H9 (cell line): ENCODE results near the gene UBN2. TPM values are rescaled to one million over a fixed set of nuclear protein-coding genes. Genes with fewer than 3 reads are reported as not detected.
"Not testable (repeated sequence)": the region's sequence is repeated elsewhere in the genome, so short reads cannot be mapped to it uniquely, and the experiment has no call there.

ENCODE experiments used
- DNase-seq: peaks from one replicate; pipeline ENCODE4 v3.0.0-alpha.2; 2017
- H2AFZ ChIP-seq: one replicate; pipeline ENCODE4 v1.6.1; 2013; ENCODE audit warnings: mild to moderate bottlenecking, low read length, control low read depth, moderate library complexity
- H2AK5ac ChIP-seq: 2 replicates; pipeline ENCODE4 v1.6.1; 2013; ENCODE audit warnings: low read length, control low read depth, mixed read lengths; ENCODE audit not compliant: insufficient read length
- H2BK120ac ChIP-seq: one replicate; pipeline ENCODE4 v1.6.1; 2013; ENCODE audit warnings: low read depth, mild to moderate bottlenecking, low read length, control low read depth, inconsistent platforms; ENCODE audit not compliant: poor library complexity, severe bottlenecking
- H2BK12ac ChIP-seq: 2 replicates; pipeline ENCODE4 v1.6.1; 2013; ENCODE audit warnings: low read length, control low read depth, mixed read lengths, low read depth; ENCODE audit not compliant: insufficient read length
- H2BK15ac ChIP-seq: 2 replicates; pipeline ENCODE4 v1.6.1; 2013; ENCODE audit warnings: low read depth, low read length, control low read depth
- H2BK20ac ChIP-seq: one replicate; pipeline ENCODE4 v1.6.1; 2013; ENCODE audit warnings: low read depth, mild to moderate bottlenecking, low read length, control low read depth, inconsistent platforms; ENCODE audit not compliant: poor library complexity, severe bottlenecking
- H2BK5ac ChIP-seq: 2 replicates; pipeline ENCODE4 v1.6.1; 2013; ENCODE audit warnings: low read length, control low read depth, mixed read lengths; ENCODE audit not compliant: insufficient read length
- H3K14ac ChIP-seq: 2 replicates; pipeline ENCODE4 v1.6.1; 2013; ENCODE audit warnings: low read length, control low read depth; ENCODE audit not compliant: insufficient read depth
- H3K18ac ChIP-seq: 2 replicates; pipeline ENCODE4 v1.6.1; 2013; ENCODE audit warnings: low read depth, mild to moderate bottlenecking, mixed read lengths, low read length, control low read depth; ENCODE audit not compliant: insufficient read length
- H3K23ac ChIP-seq: 2 replicates; pipeline ENCODE4 v1.6.1; 2013; ENCODE audit warnings: low read length, control low read depth, mixed read lengths, low read depth; ENCODE audit not compliant: insufficient read length
- H3K23me2 ChIP-seq: 2 replicates; pipeline ENCODE4 v1.6.1; 2013; ENCODE audit warnings: low read depth, mild to moderate bottlenecking, mixed read lengths, low read length, control low read depth; ENCODE audit not compliant: insufficient read length, poor library complexity, severe bottlenecking
- H3K27ac ChIP-seq: 2 replicates; pipeline ENCODE4 v1.5.1; 2013; ENCODE audit warnings: low read length, control low read depth, mixed read lengths, low read depth; ENCODE audit not compliant: insufficient read length
- H3K27me3 ChIP-seq: 2 replicates; pipeline ENCODE4 v1.6.1; 2013; ENCODE audit warnings: low read length, control low read depth, inconsistent platforms; ENCODE audit not compliant: insufficient read depth
- H3K4ac ChIP-seq: 2 replicates; pipeline ENCODE4 v1.6.1; 2013; ENCODE audit warnings: low read depth, mild to moderate bottlenecking, control low read depth, inconsistent platforms, low read length, moderate library complexity
- H3K4me1 ChIP-seq: 2 replicates; pipeline ENCODE4 v1.6.1; 2013; ENCODE audit warnings: low read length, control low read depth, inconsistent platforms; ENCODE audit not compliant: insufficient read depth
- H3K4me2 ChIP-seq: 2 replicates; pipeline ENCODE4 v1.6.1; 2013; ENCODE audit warnings: low read length, control low read depth, mixed read lengths; ENCODE audit not compliant: insufficient read length, insufficient read depth
- H3K56ac ChIP-seq: 2 replicates; pipeline ENCODE4 v1.6.1; 2013; ENCODE audit warnings: low read depth, mild to moderate bottlenecking, mixed read lengths, low read length, control low read depth; ENCODE audit not compliant: insufficient read length
- H3K79me1 ChIP-seq: 2 replicates; pipeline ENCODE4 v1.6.1; 2013; ENCODE audit warnings: low read depth, mild to moderate bottlenecking, moderate library complexity, low read length, control low read depth, inconsistent platforms; ENCODE audit not compliant: insufficient read depth, poor library complexity, severe bottlenecking
- H3K79me2 ChIP-seq: 2 replicates; pipeline ENCODE4 v1.6.1; 2013; ENCODE audit warnings: low read length, control low read depth, inconsistent platforms; ENCODE audit not compliant: insufficient read depth
- H3K9ac ChIP-seq: 2 replicates; pipeline ENCODE4 v1.6.1; 2013; ENCODE audit warnings: low read length, control low read depth, mixed read lengths; ENCODE audit not compliant: insufficient read length; ENCODE audit errors: extremely low read depth
- H3K9me3 ChIP-seq: one replicate; pipeline ENCODE4 v1.6.1; 2013; ENCODE audit warnings: low read depth, low read length, inconsistent platforms; ENCODE audit not compliant: control insufficient read depth
- H3T11ph ChIP-seq: one replicate; pipeline ENCODE4 v1.6.1; 2013; ENCODE audit warnings: mild to moderate bottlenecking, low read length, control low read depth, inconsistent platforms
- H4K20me1 ChIP-seq: one replicate; pipeline ENCODE4 v1.6.1; 2013; ENCODE audit not compliant: control insufficient read depth, insufficient read length, insufficient read depth
- H4K5ac ChIP-seq: 2 replicates; pipeline ENCODE4 v1.6.1; 2013; ENCODE audit warnings: low read depth, mild to moderate bottlenecking, mixed read lengths, low read length, control low read depth; ENCODE audit not compliant: insufficient read length
- H4K8ac ChIP-seq: replicated peaks from 2 replicates; pipeline ENCODE4 v1.6.1; 2013; ENCODE audit warnings: low read length, control low read depth, mixed read lengths, low read depth; ENCODE audit not compliant: insufficient read length
- H4K91ac ChIP-seq: 2 replicates; pipeline ENCODE4 v1.6.1; 2013; ENCODE audit warnings: low read depth, mild to moderate bottlenecking, moderate library complexity, mixed read lengths, low read length, control low read depth; ENCODE audit not compliant: insufficient read length
- H3K27ac Mint-ChIP-seq, 3 experiments: 2 replicates in 2 of 3; 3 replicates in 1 of 3; pipeline ENCODE4 v1.8.0; 2020 to 2021; ENCODE audit warnings: mixed read lengths in 3 of 3, mild to moderate bottlenecking in 1 of 3, moderate library complexity in 1 of 3
- H3K27me3 Mint-ChIP-seq: 2 replicates; pipeline ENCODE4 v1.8.0; 2021; ENCODE audit warnings: low read depth, mild to moderate bottlenecking, moderate library complexity, mixed read lengths
- H3K36me3 Mint-ChIP-seq, 3 experiments: 2 replicates in 2 of 3; 3 replicates in 1 of 3; pipeline ENCODE4 v1.8.0; 2020 to 2021; ENCODE audit warnings: low read depth in 3 of 3, mixed read lengths in 3 of 3; ENCODE audit not compliant: insufficient read depth in 1 of 3
- H3K4me1 Mint-ChIP-seq, 2 experiments: 2 replicates each; pipeline ENCODE4 v1.8.0; 2020; ENCODE audit warnings: mixed read lengths in 2 of 2
- H3K4me3 Mint-ChIP-seq, 2 experiments: 2 replicates in 1 of 2; 3 replicates in 1 of 2; pipeline ENCODE4 v1.8.0; 2020 to 2021; ENCODE audit warnings: mild to moderate bottlenecking in 2 of 2, mixed read lengths in 2 of 2, moderate library complexity in 1 of 2
- H3K9me3 Mint-ChIP-seq, 2 experiments: 2 replicates in 1 of 2; 3 replicates in 1 of 2; pipeline ENCODE4 v1.8.0; 2020; ENCODE audit warnings: mild to moderate bottlenecking in 2 of 2, mixed read lengths in 2 of 2, moderate library complexity in 1 of 2
- WGBS: extraction: QIAGEN DNeasy Blood & Tissue Kit; methylation state at CpG from one replicate; pipeline ENCODE4 v1.1.7; 2013; ENCODE audit warnings: missing lambda C conversion rate, low lambda C conversion rate, mixed read lengths; ENCODE audit not compliant: insufficient read length; ENCODE audit errors: extremely low coverage; 5-methylcytosine and 5-hydroxymethylcytosine counted together
- total RNA-seq: library from RNA; stranded (reverse); gene quantifications from 2 replicates; pipeline ENCODE4 v1.2.1, GENCODE V29; 2021

The UBN2 gene
- total RNA-seq, 1 experiment from 2014 or later = 27.6 TPM

DNA sequence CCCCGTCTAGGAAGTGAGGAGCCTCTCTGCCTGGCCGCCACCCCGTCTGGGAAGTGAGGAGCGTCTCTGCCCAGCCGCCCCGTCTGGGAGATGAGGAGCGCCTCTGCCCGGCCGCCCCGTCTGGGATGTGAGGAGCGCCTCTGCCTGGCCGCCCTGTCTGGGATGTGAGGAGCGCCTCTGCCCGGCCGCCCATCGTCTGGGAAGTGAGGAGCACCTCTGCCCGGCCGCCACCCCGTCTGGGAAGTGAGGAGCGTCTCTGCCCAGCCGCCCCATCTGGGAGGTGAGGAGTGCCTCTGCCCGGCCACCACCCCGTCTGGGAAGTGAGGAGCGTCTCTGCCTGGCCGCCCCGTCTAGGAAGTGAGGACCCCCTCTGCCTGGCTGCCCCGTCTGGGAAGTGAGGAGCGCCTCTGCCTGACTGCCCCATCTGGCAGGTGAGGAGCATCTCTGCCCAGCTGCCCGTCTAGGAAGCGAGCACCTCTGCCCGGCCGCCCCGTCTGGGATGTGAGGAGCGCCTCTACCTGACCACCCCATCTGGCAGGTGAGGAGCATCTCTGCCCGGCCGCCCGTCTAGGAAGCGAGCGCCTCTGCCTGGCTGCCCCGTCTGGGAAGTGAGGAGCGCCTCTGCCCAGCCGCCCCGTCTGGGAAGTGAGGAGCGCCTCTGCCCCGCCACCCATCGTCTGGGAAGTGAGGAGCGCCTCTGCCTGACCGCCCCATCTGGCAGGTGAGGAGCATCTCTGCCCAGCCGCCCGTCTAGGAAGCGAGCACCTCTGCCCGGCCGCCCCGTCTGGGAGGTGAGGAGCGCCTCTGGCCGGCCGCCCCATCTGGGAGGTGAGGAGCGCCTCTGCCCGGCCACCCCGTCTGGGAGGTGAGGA, 5.5 kb upstream of the UBN2 start:
- H3K14ac ChIP-seq, DNase-seq, H3T11ph ChIP-seq, H3K27ac ChIP-seq, H3K4me1 ChIP-seq, H4K5ac ChIP-seq, H3K27me3 Mint-ChIP-seq, H3K27me3 ChIP-seq, H2AFZ ChIP-seq, H3K23me2 ChIP-seq, H3K9me3 ChIP-seq, H2BK5ac ChIP-seq, H4K91ac ChIP-seq, H3K9ac ChIP-seq, H3K79me2 ChIP-seq, H4K20me1 ChIP-seq, H3K27ac Mint-ChIP-seq, H3K4me1 Mint-ChIP-seq, H2BK120ac ChIP-seq, H3K4ac ChIP-seq, H3K36me3 Mint-ChIP-seq, H3K56ac ChIP-seq, H3K23ac ChIP-seq, H3K18ac ChIP-seq, H2BK20ac ChIP-seq, H2BK15ac ChIP-seq, H4K8ac ChIP-seq, H3K4me2 ChIP-seq, H3K4me3 Mint-ChIP-seq, H2BK12ac ChIP-seq, H3K79me1 ChIP-seq, H2AK5ac ChIP-seq: not testable (repeated sequence)
- WGBS = no CpG with 5 or more reads among the region's 60 CpGs
- H3K9me3 Mint-ChIP-seq = peaks cover 13 to 17% of the 10 kb centered on the region in 2 experiments

DNA sequence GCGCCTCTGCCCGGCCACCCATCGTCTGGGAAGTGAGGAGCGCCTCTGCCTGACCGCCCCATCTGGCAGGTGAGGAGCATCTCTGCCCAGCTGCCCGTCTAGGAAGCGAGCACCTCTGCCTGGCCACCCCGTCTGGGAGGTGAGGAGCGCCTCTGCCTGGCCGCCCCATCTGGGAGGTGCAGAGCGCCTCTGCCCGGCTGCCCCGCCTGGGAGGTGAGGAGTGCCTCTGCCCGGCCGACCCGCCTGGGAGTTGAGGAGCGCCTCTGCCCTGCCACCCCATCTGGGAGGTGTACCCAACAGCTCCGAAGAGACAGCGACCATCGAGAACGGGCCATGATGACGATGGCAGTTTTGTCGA, 4.9 kb upstream of the UBN2 start:
- WGBS = no CpG with 5 or more reads among the region's 23 CpGs
- H3K27ac Mint-ChIP-seq, H3K14ac ChIP-seq: not testable (repeated sequence)

More for the DNA sequence above, 4.9 kb upstream of the UBN2 start:
- H3K27me3 Mint-ChIP-seq, H4K5ac ChIP-seq, H3K4me2 ChIP-seq, H3K27me3 ChIP-seq, H3K9me3 ChIP-seq, H3K23me2 ChIP-seq, H2BK12ac ChIP-seq, DNase-seq, H2BK120ac ChIP-seq, H3K36me3 Mint-ChIP-seq, H3K4ac ChIP-seq, H3T11ph ChIP-seq, H3K18ac ChIP-seq, H2BK20ac ChIP-seq, H2AFZ ChIP-seq, H4K20me1 ChIP-seq, H3K27ac ChIP-seq, H3K56ac ChIP-seq, H3K4me1 ChIP-seq, H4K91ac ChIP-seq, H3K79me1 ChIP-seq, H2AK5ac ChIP-seq, H4K8ac ChIP-seq, H2BK5ac ChIP-seq, H3K4me1 Mint-ChIP-seq, H3K23ac ChIP-seq, H3K79me2 ChIP-seq, H3K4me3 Mint-ChIP-seq, H2BK15ac ChIP-seq, H3K9ac ChIP-seq: not testable (repeated sequence)
- peaks cover 16 to 17% of the 10 kb centered on the region in 2 experiments for H3K9me3 Mint-ChIP-seq
